CD4-positive, alpha-beta T cell (primary cell): ENCODE measurements around the gene CGREF1. TPM values are rescaled to one million over a fixed set of nuclear protein-coding genes. Genes with fewer than 3 reads are reported as not detected.
A peak's percentile ranks its signal among the peaks of the same experiment; 100 is the strongest.

Experiments used
- ATAC-seq: fragments of 200-7000 bp; cut with Tn5 transposase; one replicate; pipeline ENCODE4 v1.10.0; 2022; ENCODE audit warnings: mild to moderate bottlenecking; ENCODE audit not compliant: poor library complexity
- CTCF ChIA-PET: fragments of 350-600 bp; sonication (Branson Sonifier 250); formaldehyde crosslinking; loops from one replicate; lab custom pipeline; 2021; ENCODE audit warnings: antibody characterized with exemption, inconsistent platforms; lab: Charles Lee
- POLR2A ChIA-PET: fragments of 350-600 bp; sonication (Branson Sonifier 250); formaldehyde crosslinking; loops from one replicate; lab custom pipeline; 2021; ENCODE audit warnings: antibody characterized with exemption, inconsistent platforms; lab: Charles Lee
- DNase-seq, 14 experiments: peaks; one replicate each; pipeline ENCODE4 v3.0.0-alpha.2; 2013 to 2020; ENCODE audit warnings: mixed read lengths in 2 of 14
- H3K27ac ChIP-seq, 2 donors: one replicate each; pipeline versions ENCODE4 v1.5.1 to v1.7.0; 2013; ENCODE audit warnings: low read length in 2 of 2, low read depth in 1 of 2, mild to moderate bottlenecking in 1 of 2
- H3K27me3 ChIP-seq, 2 experiments: 1 replicate in 1 of 2; 2 replicates in 1 of 2; pipeline versions ENCODE4 v1.6.1 to v1.7.0; 2013; ENCODE audit warnings: low read length in 2 of 2, control low read depth in 1 of 2, mild to moderate bottlenecking in 1 of 2, moderate library complexity in 1 of 2; ENCODE audit not compliant: insufficient read depth in 2 of 2, control insufficient read depth in 1 of 2
- H3K36me3 ChIP-seq: one replicate; pipeline ENCODE4 v1.6.1; 2013; ENCODE audit warnings: low read length, control low read depth; ENCODE audit not compliant: insufficient read depth
- H3K4me1 ChIP-seq: one replicate; pipeline ENCODE4 v1.6.1; 2013; ENCODE audit warnings: low read length, control low read depth; ENCODE audit not compliant: insufficient read depth
- H3K4me3 ChIP-seq: one replicate; pipeline ENCODE4 v1.5.1; 2013; ENCODE audit warnings: mild to moderate bottlenecking, low read length, moderate library complexity
- H3K9me3 ChIP-seq, 2 experiments: 1 replicate in 1 of 2; 2 replicates in 1 of 2; pipeline versions ENCODE4 v1.6.1 to v1.7.0; 2013; ENCODE audit warnings: low read length in 2 of 2, mild to moderate bottlenecking in 2 of 2, control low read depth in 1 of 2, moderate library complexity in 1 of 2; ENCODE audit not compliant: control insufficient read depth in 1 of 2, insufficient read depth in 1 of 2
- H3K27ac Mint-ChIP-seq: one replicate; pipeline ENCODE4 v1.8.0; 2020; ENCODE audit warnings: mixed read lengths
- H3K27me3 Mint-ChIP-seq: one replicate; pipeline ENCODE4 v1.8.0; 2021; ENCODE audit warnings: mixed read lengths
- H3K36me3 Mint-ChIP-seq: one replicate; pipeline ENCODE4 v1.8.0; 2021; ENCODE audit warnings: low read depth, mixed read lengths
- H3K4me1 Mint-ChIP-seq: one replicate; pipeline ENCODE4 v1.8.0; 2021; ENCODE audit warnings: low read depth, mixed read lengths
- H3K4me3 Mint-ChIP-seq: one replicate; pipeline ENCODE4 v1.8.0; 2020; ENCODE audit warnings: mild to moderate bottlenecking, mixed read lengths
- H3K9me3 Mint-ChIP-seq: one replicate; pipeline ENCODE4 v1.8.0; 2020; ENCODE audit warnings: mixed read lengths
- intact Hi-C, 2 experiments: fragments of 100-400 bp; cut with DNase I in 1 of 2; cut with micrococcal nuclease in 1 of 2; formaldehyde crosslinking; loops; one replicate each; pipeline versions ENCODE4 v1.15.1 to v1.9.0; 2023 to 2025; cut with DNase I, micrococcal nuclease
- total RNA-seq, 174 experiments: library from RNA in 2 of 174; stranded (reverse) in 2 of 174; gene quantifications; one replicate each; pipeline ENCODE4 v1.2.3 and lab custom pipeline; 2021 to 2026
- TF ChIP-seq, protein P1 (sequence below): fragments of 200-600 bp; IDR thresholded peaks from one replicate; pipeline ENCODE4 v1.8.0; 2022; ENCODE audit warnings: antibody characterized with exemption, mild to moderate bottlenecking

CGREF1 gene
- total RNA-seq, 2 experiments from 2014 or later: not detected

DNA sequence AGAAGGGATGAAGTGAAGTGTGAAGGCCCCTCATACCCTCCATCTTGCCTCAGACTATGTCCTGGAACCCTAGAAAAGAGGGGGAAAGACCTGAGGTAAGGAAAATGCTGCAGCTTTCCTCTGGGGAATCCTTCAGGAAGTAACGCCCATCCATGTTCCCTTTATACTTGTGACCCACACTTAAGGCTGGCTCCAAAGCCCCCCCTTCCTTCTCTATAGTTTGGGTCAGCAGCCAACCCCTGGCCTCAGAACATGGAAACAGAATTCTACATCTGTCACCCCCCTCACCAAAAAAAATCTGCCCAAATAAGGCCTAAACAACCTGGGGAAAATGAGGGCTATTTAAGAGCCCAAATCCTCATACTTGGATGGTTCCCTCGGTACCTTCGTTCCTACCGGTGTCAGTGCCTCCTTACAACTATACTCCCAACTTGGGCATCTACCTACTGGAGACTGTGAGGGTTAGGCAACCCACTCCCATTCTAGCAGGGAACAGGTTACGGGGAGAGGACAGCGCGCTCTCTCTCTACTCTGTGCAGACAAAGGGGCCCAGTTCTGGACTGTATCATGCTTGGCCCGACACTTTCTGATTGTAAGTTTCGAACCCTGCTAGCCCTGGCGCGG, 48.2 kb downstream of the CGREF1 start:
- Histone ChIP-seq H3K27ac (peak overlapping the region; percentile 90 to 91), H3K4me3 (peak overlapping the region; percentile 99), H3K36me3 (peaks cover 32% of the 10 kb centered on the region), H3K4me1 (peaks cover 69% of the 10 kb centered on the region), H3K27me3 (no peaks in the 10 kb centered on the region), H3K9me3 (no peaks in the 10 kb centered on the region)
- intact Hi-C loops: loop anchor here (1.0 to 5.0 kb wide), 6 partner anchors 16 to 558 kb away; partner anchors contain the start of genes AGBL5 (in 2 of the 2), ATRAID (in 1 of the 2), CCDC121 (in 1 of the 2) and GPN1 (in 1 of the 2)
- ATAC-seq: no peak
- Mint-ChIP-seq H3K4me3 (peak overlapping the region; percentile 99), H3K9me3 (no peaks in the 10 kb centered on the region), H3K27me3 (no peaks in the 10 kb centered on the region), H3K27ac (peak overlapping the region; percentile 98), H3K36me3 (peaks cover 45% of the 10 kb centered on the region), H3K4me1 (peaks cover 83% of the 10 kb centered on the region)
- CTCF ChIA-PET: interaction anchor here (1.0 to 1.4 kb wide), 9 partner anchors 10 to 109 kb away, joined by 3 to 9 read pairs (median 4); partner anchors contain the start of genes AGBL5 and KHK
- POLR2A ChIA-PET: interaction anchor here (0.6 to 13.4 kb wide), 17 partner anchors 8 to 1704 kb away, joined by 3 to 301 read pairs (median 3); partner anchors contain the start of genes ABHD1, AGBL5, ATRAID and CENPA
- DNase-seq: no peak
- TF ChIP-seq, protein P1, sequence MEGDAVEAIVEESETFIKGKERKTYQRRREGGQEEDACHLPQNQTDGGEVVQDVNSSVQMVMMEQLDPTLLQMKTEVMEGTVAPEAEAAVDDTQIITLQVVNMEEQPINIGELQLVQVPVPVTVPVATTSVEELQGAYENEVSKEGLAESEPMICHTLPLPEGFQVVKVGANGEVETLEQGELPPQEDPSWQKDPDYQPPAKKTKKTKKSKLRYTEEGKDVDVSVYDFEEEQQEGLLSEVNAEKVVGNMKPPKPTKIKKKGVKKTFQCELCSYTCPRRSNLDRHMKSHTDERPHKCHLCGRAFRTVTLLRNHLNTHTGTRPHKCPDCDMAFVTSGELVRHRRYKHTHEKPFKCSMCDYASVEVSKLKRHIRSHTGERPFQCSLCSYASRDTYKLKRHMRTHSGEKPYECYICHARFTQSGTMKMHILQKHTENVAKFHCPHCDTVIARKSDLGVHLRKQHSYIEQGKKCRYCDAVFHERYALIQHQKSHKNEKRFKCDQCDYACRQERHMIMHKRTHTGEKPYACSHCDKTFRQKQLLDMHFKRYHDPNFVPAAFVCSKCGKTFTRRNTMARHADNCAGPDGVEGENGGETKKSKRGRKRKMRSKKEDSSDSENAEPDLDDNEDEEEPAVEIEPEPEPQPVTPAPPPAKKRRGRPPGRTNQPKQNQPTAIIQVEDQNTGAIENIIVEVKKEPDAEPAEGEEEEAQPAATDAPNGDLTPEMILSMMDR: no peak

DNA sequence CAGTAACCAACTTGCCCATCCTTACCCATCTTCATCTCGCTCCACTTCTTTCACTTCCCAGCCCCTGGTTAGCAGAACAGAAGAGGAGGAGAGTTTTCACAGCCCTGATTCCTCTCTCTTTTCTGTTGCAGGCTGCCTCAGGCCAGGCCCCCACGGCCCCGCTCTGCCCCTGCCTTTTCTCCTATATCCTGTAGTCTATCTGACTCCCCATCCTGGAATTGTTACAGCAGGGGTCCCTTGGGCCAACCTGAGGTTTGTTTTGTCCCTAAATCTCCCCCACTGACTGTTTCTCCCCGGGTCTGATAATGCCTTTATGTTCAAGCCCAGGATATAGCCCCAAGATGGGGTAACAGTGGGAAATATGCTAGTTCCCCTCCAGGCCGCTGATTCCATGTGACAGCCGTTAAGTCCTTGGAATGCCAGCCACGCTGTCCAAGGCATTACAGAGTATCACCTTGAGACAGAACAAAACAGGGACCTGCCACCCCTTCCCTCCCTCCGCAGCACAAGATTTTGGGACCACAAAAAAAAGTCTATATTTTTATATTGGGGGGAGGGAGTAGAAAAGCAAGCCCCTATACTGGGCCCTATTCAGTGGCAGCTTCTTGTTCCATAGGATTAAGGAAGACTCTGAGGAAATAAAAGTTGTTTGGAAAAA, 48.8 kb downstream of the CGREF1 start:
- Histone ChIP-seq H3K36me3 (peaks cover 34% of the 10 kb centered on the region), H3K9me3 (no peaks in the 10 kb centered on the region), H3K27ac (peak overlapping the region; percentile 90 to 91), H3K4me3 (peak overlapping the region; percentile 99), H3K4me1 (peaks cover 62% of the 10 kb centered on the region), H3K27me3 (no peaks in the 10 kb centered on the region)
- ChIA-PET CTCF (no interaction called here), POLR2A (interaction anchor here (10.6 to 13.4 kb wide), 2 partner anchors 14 to 15 kb away, joined by 161 to 301 read pairs; partner anchors contain the start of genes AGBL5 and KHK)
- Mint-ChIP-seq H3K9me3 (no peaks in the 10 kb centered on the region), H3K36me3 (peaks cover 52% of the 10 kb centered on the region), H3K4me3 (peak overlapping the region; percentile 99), H3K4me1 (peaks cover 78% of the 10 kb centered on the region), H3K27ac (peak overlapping the region; percentile 73), H3K27me3 (no peaks in the 10 kb centered on the region)
- DNase-seq (no peak), ATAC-seq (no peak)
- intact Hi-C loops: loop anchor here in 1 of 2 experiments (2.0 to 5.0 kb wide), 4 partner anchors 37 to 559 kb away; partner anchors contain the start of genes ATRAID, CCDC121, GPN1 and PREB
- TF ChIP-seq, protein P1: no peak

DNA sequence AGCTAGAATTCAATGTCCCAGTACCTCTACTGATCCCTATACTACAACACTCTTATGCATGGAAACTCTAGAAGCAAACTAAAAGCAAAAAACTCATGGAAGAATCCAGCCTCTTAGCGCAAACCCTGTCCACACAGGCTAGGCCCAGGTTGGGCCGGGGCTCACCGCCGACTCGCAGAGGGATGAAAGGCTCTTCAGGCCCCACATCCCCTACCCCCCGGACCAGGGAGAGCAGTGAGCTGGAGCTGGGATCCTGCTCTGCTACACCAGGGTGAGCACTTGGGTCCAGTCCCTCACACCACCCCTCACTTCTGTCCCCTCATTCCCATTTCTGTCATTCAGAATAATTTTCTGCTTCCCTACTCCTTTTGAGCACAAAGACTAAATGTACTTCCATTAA, 49.5 kb downstream of the CGREF1 start:
- DNase-seq (no peak), ATAC-seq (no peak)
- Histone ChIP-seq H3K27ac (no peak overlapping the region), H3K4me3 (no peak overlapping the region), H3K36me3 (peaks cover 38% of the 10 kb centered on the region), H3K4me1 (peaks cover 56% of the 10 kb centered on the region), H3K27me3 (no peaks in the 10 kb centered on the region), H3K9me3 (no peaks in the 10 kb centered on the region)
- H3K4me3 Mint-ChIP-seq: peak overlapping the region; percentile 99
- intact Hi-C loops: no loop called here
- ChIA-PET POLR2A (interaction anchor here (10.6 to 13.4 kb wide), 2 partner anchors 14 kb away, joined by 161 to 301 read pairs; partner anchors contain the start of genes AGBL5 and KHK), CTCF (no interaction called here)
- no peaks in the 10 kb centered on the region for H3K9me3 Mint-ChIP-seq
- peak overlapping the region; percentile 73 for H3K27ac Mint-ChIP-seq
- peaks cover 55% of the 10 kb centered on the region for H3K36me3 Mint-ChIP-seq
- peaks cover 71% of the 10 kb centered on the region for H3K4me1 Mint-ChIP-seq
- TF ChIP-seq, protein P1: no peak
- H3K27me3 Mint-ChIP-seq: no peaks in the 10 kb centered on the region
